IMR-90 (cell line): ENCODE results near the gene FSIP1.

Source experiments
- BHLHE40 ChIP-seq: fragments of 150-350 bp; IDR thresholded peaks from 2 replicates; pipeline ENCODE4 v1.6.1; 2016; ENCODE audit warnings: mild to moderate bottlenecking, low read depth, low read length
- CEBPB ChIP-seq: IDR thresholded peaks from 2 replicates; pipeline ENCODE4 v1.6.1; 2012; ENCODE audit warnings: low read depth, low read length, improper control_type of control experiment
- MAFK ChIP-seq: IDR thresholded peaks from 2 replicates; pipeline ENCODE4 v1.6.1; 2012; ENCODE audit warnings: low read depth, low read length, improper control_type of control experiment
- MAZ ChIP-seq: IDR thresholded peaks from 2 replicates; pipeline ENCODE4 v1.6.1; 2012; ENCODE audit warnings: low read depth, mild to moderate bottlenecking, low read length, improper control_type of control experiment, moderate library complexity, borderline replicate concordance
- NFE2L2 ChIP-seq: fragments of 150-350 bp; IDR thresholded peaks from 2 replicates; pipeline ENCODE4 v1.6.1; 2016; ENCODE audit warnings: low read depth, mild to moderate bottlenecking, low read length
- POLR2A ChIP-seq: IDR thresholded peaks from 2 replicates; pipeline ENCODE4 v1.6.1; 2012; ENCODE audit warnings: mild to moderate bottlenecking, low read depth, low read length
- RFX5 ChIP-seq: IDR thresholded peaks from 2 replicates; pipeline ENCODE4 v1.8.0; 2012; ENCODE audit warnings: low read depth, mild to moderate bottlenecking, low read length, moderate library complexity
- SMC3 ChIP-seq: fragments of 150-350 bp; IDR thresholded peaks from 2 replicates; pipeline ENCODE4 v1.6.1; 2016; ENCODE audit warnings: low read depth, mild to moderate bottlenecking, antibody characterized with exemption, low read length, moderate library complexity
- TF ChIP-seq, protein P1 (sequence below): conservative IDR thresholded peaks from 2 replicates; pipeline ENCODE4 v1.5.1; 2012; ENCODE audit warnings: mild to moderate bottlenecking, low read depth, low read length, improper control_type of control experiment
- TF ChIP-seq, protein P2 (sequence below): fragments of 150-350 bp; IDR thresholded peaks from 2 replicates; pipeline ENCODE4 v1.6.1; 2017; ENCODE audit warnings: mild to moderate bottlenecking, antibody characterized with exemption, low read length, low read depth
- TF ChIP-seq, protein P3 (sequence below): fragments of 150-350 bp; IDR thresholded peaks from 2 replicates; pipeline ENCODE4 v1.6.1; 2016; ENCODE audit warnings: low read depth, mild to moderate bottlenecking, low read length, moderate library complexity, borderline replicate concordance

DNA sequence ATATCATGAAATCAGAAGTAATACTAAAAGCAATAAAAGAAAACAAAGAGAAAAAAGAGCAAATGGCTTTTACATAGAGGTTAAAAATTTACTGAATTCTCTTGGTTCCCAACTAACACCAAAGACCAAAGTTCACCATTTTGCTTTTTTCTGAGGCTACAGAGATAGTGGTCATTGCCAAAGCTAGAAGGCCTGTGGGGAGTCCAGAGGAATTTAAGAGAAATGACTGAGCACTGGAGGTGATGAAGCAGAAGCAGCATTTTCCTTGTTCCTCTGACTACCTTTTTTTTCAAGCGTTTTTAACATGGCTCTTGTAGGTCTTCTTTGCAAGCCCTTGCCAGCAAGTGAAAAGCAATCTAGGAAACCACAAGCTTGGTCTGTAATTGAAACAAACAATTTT is 143.6 kb downstream of the FSIP1 start:
- TF ChIP-seq, protein P1, sequence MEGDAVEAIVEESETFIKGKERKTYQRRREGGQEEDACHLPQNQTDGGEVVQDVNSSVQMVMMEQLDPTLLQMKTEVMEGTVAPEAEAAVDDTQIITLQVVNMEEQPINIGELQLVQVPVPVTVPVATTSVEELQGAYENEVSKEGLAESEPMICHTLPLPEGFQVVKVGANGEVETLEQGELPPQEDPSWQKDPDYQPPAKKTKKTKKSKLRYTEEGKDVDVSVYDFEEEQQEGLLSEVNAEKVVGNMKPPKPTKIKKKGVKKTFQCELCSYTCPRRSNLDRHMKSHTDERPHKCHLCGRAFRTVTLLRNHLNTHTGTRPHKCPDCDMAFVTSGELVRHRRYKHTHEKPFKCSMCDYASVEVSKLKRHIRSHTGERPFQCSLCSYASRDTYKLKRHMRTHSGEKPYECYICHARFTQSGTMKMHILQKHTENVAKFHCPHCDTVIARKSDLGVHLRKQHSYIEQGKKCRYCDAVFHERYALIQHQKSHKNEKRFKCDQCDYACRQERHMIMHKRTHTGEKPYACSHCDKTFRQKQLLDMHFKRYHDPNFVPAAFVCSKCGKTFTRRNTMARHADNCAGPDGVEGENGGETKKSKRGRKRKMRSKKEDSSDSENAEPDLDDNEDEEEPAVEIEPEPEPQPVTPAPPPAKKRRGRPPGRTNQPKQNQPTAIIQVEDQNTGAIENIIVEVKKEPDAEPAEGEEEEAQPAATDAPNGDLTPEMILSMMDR, result no peak
- TF ChIP-seq POLR2A (no peak), MAZ (no peak), RFX5 (no peak), SMC3 (no peak), BHLHE40 (no peak), MAFK (no peak), NFE2L2 (no peak), CEBPB (no peak)
- TF ChIP-seq, protein P2, sequence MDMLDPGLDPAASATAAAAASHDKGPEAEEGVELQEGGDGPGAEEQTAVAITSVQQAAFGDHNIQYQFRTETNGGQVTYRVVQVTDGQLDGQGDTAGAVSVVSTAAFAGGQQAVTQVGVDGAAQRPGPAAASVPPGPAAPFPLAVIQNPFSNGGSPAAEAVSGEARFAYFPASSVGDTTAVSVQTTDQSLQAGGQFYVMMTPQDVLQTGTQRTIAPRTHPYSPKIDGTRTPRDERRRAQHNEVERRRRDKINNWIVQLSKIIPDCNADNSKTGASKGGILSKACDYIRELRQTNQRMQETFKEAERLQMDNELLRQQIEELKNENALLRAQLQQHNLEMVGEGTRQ, result no peak
- TF ChIP-seq, protein P3, sequence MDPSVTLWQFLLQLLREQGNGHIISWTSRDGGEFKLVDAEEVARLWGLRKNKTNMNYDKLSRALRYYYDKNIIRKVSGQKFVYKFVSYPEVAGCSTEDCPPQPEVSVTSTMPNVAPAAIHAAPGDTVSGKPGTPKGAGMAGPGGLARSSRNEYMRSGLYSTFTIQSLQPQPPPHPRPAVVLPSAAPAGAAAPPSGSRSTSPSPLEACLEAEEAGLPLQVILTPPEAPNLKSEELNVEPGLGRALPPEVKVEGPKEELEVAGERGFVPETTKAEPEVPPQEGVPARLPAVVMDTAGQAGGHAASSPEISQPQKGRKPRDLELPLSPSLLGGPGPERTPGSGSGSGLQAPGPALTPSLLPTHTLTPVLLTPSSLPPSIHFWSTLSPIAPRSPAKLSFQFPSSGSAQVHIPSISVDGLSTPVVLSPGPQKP, result no peak
